WTC11 (cell line): Measurements from ENCODE around the gene DDX25. TPM values are rescaled to one million over a fixed set of nuclear protein-coding genes. Genes with fewer than 3 reads are reported as not detected.
A peak's percentile ranks its signal among the peaks of the same experiment; 100 is the strongest.

Experiments
- ATAC-seq: fragments of 200-7000 bp; cut with Tn5 transposase; 2 replicates; pipeline ENCODE4 v1.10.0; 2021; ENCODE audit warnings: mild to moderate bottlenecking, moderate library complexity
- Bru-seq: library from RNA; stranded (reverse); fragments of 400-500 nt; gene quantifications from one replicate; lab custom pipeline; 2021; lab: Mats Ljungman, UMichigan
- CTCF ChIA-PET: fragments of 300-600 bp; sonication (Branson Sonifier 250); formaldehyde crosslinking; loops from one replicate; lab custom pipeline; 2021; ENCODE audit warnings: antibody characterized with exemption; lab: Charles Lee
- POLR2A ChIA-PET: fragments of 350-600 bp; sonication (Branson Sonifier 250); formaldehyde crosslinking; loops from one replicate; lab custom pipeline; 2021; ENCODE audit warnings: antibody characterized with exemption; lab: Charles Lee
- DNase-seq: peaks from one replicate; pipeline ENCODE4 v3.0.0; 2021; ENCODE audit warnings: low spot score
- H3K27ac Mint-ChIP-seq: 2 replicates; pipeline ENCODE4 v1.8.0; 2021; ENCODE audit warnings: mixed read lengths
- H3K27me3 Mint-ChIP-seq: 2 replicates; pipeline ENCODE4 v1.8.0; 2021; ENCODE audit warnings: low read depth, mild to moderate bottlenecking, moderate library complexity, mixed read lengths
- H3K36me3 Mint-ChIP-seq: 2 replicates; pipeline ENCODE4 v1.8.0; 2021; ENCODE audit warnings: mixed read lengths
- H3K4me1 Mint-ChIP-seq: 2 replicates; pipeline ENCODE4 v1.8.0; 2022; ENCODE audit warnings: mixed read lengths
- H3K4me3 Mint-ChIP-seq: 2 replicates; pipeline ENCODE4 v1.8.0; 2021; ENCODE audit warnings: mild to moderate bottlenecking, moderate library complexity, mixed read lengths
- H3K9me3 Mint-ChIP-seq: 2 replicates; pipeline ENCODE4 v1.8.0; 2021; ENCODE audit warnings: mixed read lengths
- CDX4 ChIP-seq: fragments of 250-450 bp; sonication (Bioruptor Pico); IDR thresholded peaks from 2 replicates; pipeline ENCODE4 v1.9.0; 2021; ENCODE audit warnings: moderate library complexity, mild to moderate bottlenecking, inconsistent platforms, borderline replicate concordance
- CREB1 ChIP-seq: sonication (generic); formaldehyde crosslinking; IDR thresholded peaks from 2 replicates; pipeline ENCODE4 v1.8.0; 2023; ENCODE audit warnings: mild to moderate bottlenecking, missing genetic modification reagents
- E2F4 ChIP-seq: sonication (generic); formaldehyde crosslinking; IDR thresholded peaks from 2 replicates; pipeline ENCODE4 v1.8.1; 2022; ENCODE audit warnings: low read depth, mild to moderate bottlenecking, moderate library complexity, missing genetic modification reagents, borderline replicate concordance
- ELF4 ChIP-seq: sonication (generic); formaldehyde crosslinking; IDR thresholded peaks from 2 replicates; pipeline ENCODE4 v1.8.1; 2022; ENCODE audit warnings: low read depth, mild to moderate bottlenecking, moderate library complexity, missing genetic modification reagents
- ESRRA ChIP-seq: sonication (generic); formaldehyde crosslinking; IDR thresholded peaks from 2 replicates; pipeline ENCODE4 v1.8.1; 2022; ENCODE audit warnings: mild to moderate bottlenecking, missing genetic modification reagents, borderline replicate concordance
- FOXP1 ChIP-seq: sonication (generic); formaldehyde crosslinking; IDR thresholded peaks from 2 replicates; pipeline ENCODE4 v1.8.0; 2022; ENCODE audit warnings: missing genetic modification reagents, mild to moderate bottlenecking, moderate library complexity, borderline replicate concordance
- HMGXB4 ChIP-seq: sonication (generic); formaldehyde crosslinking; IDR thresholded peaks from 2 replicates; pipeline ENCODE4 v1.8.1; 2023; ENCODE audit warnings: mild to moderate bottlenecking, moderate library complexity, missing genetic modification reagents
- IRF2 ChIP-seq: sonication (generic); formaldehyde crosslinking; IDR thresholded peaks from 2 replicates; pipeline ENCODE4 v1.8.0; 2022; ENCODE audit warnings: low read depth, missing genetic modification reagents, borderline replicate concordance
- JUN ChIP-seq: sonication (generic); formaldehyde crosslinking; IDR thresholded peaks from 2 replicates; pipeline ENCODE4 v1.8.0; 2023; ENCODE audit warnings: mild to moderate bottlenecking, missing genetic modification reagents
- NFATC4 ChIP-seq: fragments of 250-450 bp; sonication (Bioruptor Pico); IDR thresholded peaks from 2 replicates; pipeline ENCODE4 v1.9.0; 2021; ENCODE audit warnings: mild to moderate bottlenecking
- NFYB ChIP-seq: sonication (generic); formaldehyde crosslinking; conservative IDR thresholded peaks from 2 replicates; pipeline ENCODE4 v1.8.0; 2022; ENCODE audit warnings: low read depth, missing genetic modification reagents
- NR1H2 ChIP-seq: sonication (generic); formaldehyde crosslinking; IDR thresholded peaks from 2 replicates; pipeline ENCODE4 v1.9.0; 2021; ENCODE audit warnings: mild to moderate bottlenecking, moderate library complexity, missing genetic modification reagents
- NR3C1 ChIP-seq: sonication (generic); formaldehyde crosslinking; conservative IDR thresholded peaks from 2 replicates; pipeline ENCODE4 v1.8.1; 2023; ENCODE audit warnings: low read depth, mild to moderate bottlenecking, missing genetic modification reagents
- PRDM15 ChIP-seq: sonication (generic); formaldehyde crosslinking; IDR thresholded peaks from 2 replicates; pipeline ENCODE4 v1.8.0; 2022; ENCODE audit warnings: missing genetic modification reagents
- SMAD3 ChIP-seq: sonication (generic); formaldehyde crosslinking; IDR thresholded peaks from 2 replicates; pipeline ENCODE4 v1.8.0; 2022; ENCODE audit warnings: missing genetic modification reagents, mild to moderate bottlenecking, borderline replicate concordance
- USF2 ChIP-seq: sonication (generic); formaldehyde crosslinking; IDR thresholded peaks from 2 replicates; pipeline ENCODE4 v1.8.1; 2023; ENCODE audit warnings: mild to moderate bottlenecking, missing genetic modification reagents, moderate library complexity
- ZNF138 ChIP-seq: sonication (generic); formaldehyde crosslinking; conservative IDR thresholded peaks from 2 replicates; pipeline ENCODE4 v1.8.1; 2022; ENCODE audit warnings: mild to moderate bottlenecking, moderate library complexity, missing genetic modification reagents
- ZNF423 ChIP-seq: fragments of 250-450 bp; sonication (Bioruptor Pico); IDR thresholded peaks from 2 replicates; pipeline ENCODE4 v2.1.2; 2022; ENCODE audit warnings: mild to moderate bottlenecking, moderate library complexity
- ZSCAN18 ChIP-seq: fragments of 250-450 bp; sonication (Bioruptor Pico); IDR thresholded peaks from 2 replicates; pipeline ENCODE4 v2.1.2; 2022; ENCODE audit warnings: mild to moderate bottlenecking, moderate library complexity
- long read RNA-seq, 3 experiments: library from RNA in 1 of 3; library from capped mRNA in 1 of 3; library from polyadenylated mRNA in 1 of 3; unstranded in 2 of 3; stranded (forward) in 1 of 3; transcript quantifications; one replicate each; pipeline ENCODE4 v2.0.0, GENCODE V29; 2021
- total RNA-seq: library from RNA; stranded (reverse); gene quantifications from 3 replicates; pipeline ENCODE4 v1.2.3, GENCODE V29; 2021

DDX25 gene
- 17.5 to 20.5 TPM (median 20.4 TPM) in 3 replicates for total RNA-seq
- percentile 58 among the genes with signal in this experiment for Bru-seq, nascent RNA
- long read RNA-seq, experiment 1, full-length matches to known transcripts: 27 of 40 reads
- long read RNA-seq, experiment 1, partial matches to known transcripts: 6 of 40 reads
- long read RNA-seq, experiment 1, other reads (novel, unspliced or antisense): 7 of 40 reads
- long read RNA-seq, experiment 2, full-length matches to known transcripts: 4 of 14 reads
- long read RNA-seq, experiment 2, partial matches to known transcripts: 3 of 14 reads
- long read RNA-seq, experiment 2, other reads (novel, unspliced or antisense): 7 of 14 reads
- long read RNA-seq, experiment 3, full-length matches to known transcripts: 39 of 48 reads
- long read RNA-seq, experiment 3, partial matches to known transcripts: 3 of 48 reads
- long read RNA-seq, experiment 3, other reads (novel, unspliced or antisense): 6 of 48 reads

GRCh38 chr11:125903711-125904659 lies at the start of gene DDX25:
TSS of gene DDX25 (plus strand) at chr11:125904508. CDS start at chr11:125904518, 10 bp downstream.
- H3K27me3 Mint-ChIP-seq: peaks cover 29% of the 10 kb centered on the region
- no peaks in the 10 kb centered on the region for H3K9me3 Mint-ChIP-seq
- ATAC-seq: peak; percentile 88
- POLR2A ChIA-PET: interaction anchor here (1.1 kb wide), 1 partner anchor 16 kb away, joined by 16 read pairs; the partner anchor contains the start of gene HYLS1
- H3K4me1 Mint-ChIP-seq: peaks cover 10% of the 10 kb centered on the region
- peaks cover 24% of the 10 kb centered on the region for H3K36me3 Mint-ChIP-seq
- peak; percentile 78 for DNase-seq
- peak within 1 kb of the TSS; percentile 96 for H3K4me3 Mint-ChIP-seq
- peak within 1 kb of the TSS; percentile 93 for H3K27ac Mint-ChIP-seq
- CTCF ChIA-PET: interaction anchor here (0.9 to 2.4 kb wide), 5 partner anchors 10 to 558 kb away, joined by 3 to 24 read pairs (median 9); partner anchors contain the start of genes CHEK1 and HYLS1
- TF ChIP-seq ZSCAN18 (CRISPR knock-in tag) (no peak), CDX4 (CRISPR knock-in tag) (no peak), ELF4 (CRISPR knock-in tag) (peak; percentile 99), PRDM15 (CRISPR knock-in tag) (peak; percentile 68), ZNF423 (CRISPR knock-in tag) (no peak), CREB1 (peak; percentile 99), NR3C1 (CRISPR knock-in tag) (peak; percentile 98), HMGXB4 (CRISPR knock-in tag) (peak; percentile 90), ZNF138 (CRISPR knock-in tag) (peak; percentile 100), USF2 (CRISPR knock-in tag) (peak; percentile 88), E2F4 (CRISPR knock-in tag) (peak; percentile 95), JUN (CRISPR knock-in tag) (peak; percentile 96), FOXP1 (CRISPR knock-in tag) (peak; percentile 100), ESRRA (CRISPR knock-in tag) (peak; percentile 99), NR1H2 (CRISPR knock-in tag) (peak; percentile 92; the same call in 1 of the 2 replicates), NFYB (CRISPR knock-in tag) (peak; percentile 89), IRF2 (CRISPR knock-in tag) (peak; percentile 86; the same call in 1 of the 2 replicates), NFATC4 (CRISPR knock-in tag) (no peak), SMAD3 (CRISPR knock-in tag) (peak; percentile 99)
